HEK293 (cell line): ENCODE results near the gene NCAPD3.

ENCODE experiments used
- CTCF ChIA-PET: fragments of 350-600 bp; formaldehyde crosslinking; extraction: SDS; loops from one replicate; lab custom pipeline; 2021; ENCODE audit warnings: antibody characterized with exemption; lab: Yijun Ruan, JAX
- POLR2A ChIA-PET: fragments of 300-600 bp; formaldehyde crosslinking; extraction: SDS; loops from one replicate; lab custom pipeline; 2020; ENCODE audit warnings: antibody characterized with exemption, inconsistent platforms; lab: Yijun Ruan, JAX
- H3K27ac ChIP-seq: fragments of 200-500 bp; sonication (Bioruptor generic); 2 replicates; pipeline ENCODE4 v1.5.1; 2014; ENCODE audit warnings: low read depth, low read length, control low read depth, inconsistent platforms; ENCODE audit errors: extremely low read depth
- H3K36me3 ChIP-seq, 2 experiments: fragments of 200-500 bp in 1 of 2; sonication (Bioruptor generic) in 1 of 2; 1 replicate in 1 of 2; 2 replicates in 1 of 2; pipeline ENCODE4 v1.5.1; 2014 to 2017; ENCODE audit warnings: inconsistent platforms in 2 of 2, low read length in 2 of 2; ENCODE audit not compliant: control insufficient read depth in 2 of 2, insufficient read depth in 1 of 2
- H3K4me1 ChIP-seq: fragments of 200-500 bp; sonication (Bioruptor generic); 2 replicates; pipeline ENCODE4 v1.5.1; 2014; ENCODE audit warnings: mild to moderate bottlenecking, low read length, inconsistent platforms; ENCODE audit not compliant: control insufficient read depth, insufficient read depth
- H3K4me3 ChIP-seq: 2 replicates; pipeline ENCODE4 v1.5.1; 2011; ENCODE audit warnings: low read depth, mild to moderate bottlenecking, control low read depth, low read length, moderate library complexity
- H3K9me3 ChIP-seq: fragments of 200-500 bp; sonication (Bioruptor generic); 2 replicates; pipeline ENCODE4 v1.5.1; 2014; ENCODE audit warnings: low read depth, low read length, inconsistent platforms; ENCODE audit not compliant: control insufficient read depth, insufficient read depth
- CTCF ChIP-seq: fragments of 450-650 bp; formaldehyde crosslinking; IDR thresholded peaks from 2 replicates; pipeline ENCODE4 v1.5.1; 2016; ENCODE audit warnings: missing biosample characterization, missing genetic modification characterization
- SCRT1 ChIP-seq: fragments of 450-650 bp; formaldehyde crosslinking; IDR thresholded peaks from 2 replicates; pipeline ENCODE4 v1.5.1; 2016; ENCODE audit warnings: missing biosample characterization, missing genetic modification characterization, borderline replicate concordance
- SETDB1 ChIP-seq: IDR thresholded peaks from one replicate; pipeline ENCODE4 v1.6.1; 2017; ENCODE audit warnings: mild to moderate bottlenecking, low read length, moderate library complexity, mixed read lengths; ENCODE audit not compliant: insufficient read length
- ZBTB17 ChIP-seq: fragments of 450-650 bp; formaldehyde crosslinking; IDR thresholded peaks from 2 replicates; pipeline ENCODE4 v1.5.1; 2016; ENCODE audit warnings: missing biosample characterization, missing genetic modification characterization
- ZBTB44 ChIP-seq: fragments of 450-650 bp; IDR thresholded peaks from 2 replicates; pipeline ENCODE4 v1.5.1; 2018; ENCODE audit warnings: missing biosample characterization, mild to moderate bottlenecking, missing genetic modification characterization
- ZNF146 ChIP-seq: fragments of 450-650 bp; formaldehyde crosslinking; IDR thresholded peaks from 2 replicates; pipeline ENCODE4 v1.5.1; 2016; ENCODE audit warnings: missing biosample characterization, missing genetic modification characterization
- ZNF184 ChIP-seq: fragments of 450-650 bp; IDR thresholded peaks from 2 replicates; pipeline ENCODE4 v1.5.1; 2018; ENCODE audit warnings: missing biosample characterization, mild to moderate bottlenecking, missing genetic modification characterization
- ZNF488 ChIP-seq: fragments of 450-650 bp; formaldehyde crosslinking; IDR thresholded peaks from 2 replicates; pipeline ENCODE4 v1.5.1; 2016; ENCODE audit warnings: missing biosample characterization, missing genetic modification characterization
- ZNF548 ChIP-seq: fragments of 450-650 bp; formaldehyde crosslinking; IDR thresholded peaks from 2 replicates; pipeline ENCODE4 v1.5.1; 2016; ENCODE audit warnings: missing biosample characterization, missing genetic modification characterization
- ZNF558 ChIP-seq: fragments of 450-650 bp; formaldehyde crosslinking; IDR thresholded peaks from 2 replicates; pipeline ENCODE4 v1.5.1; 2016; ENCODE audit warnings: missing biosample characterization, missing genetic modification characterization
- ZNF670 ChIP-seq: fragments of 450-650 bp; formaldehyde crosslinking; IDR thresholded peaks from 2 replicates; pipeline ENCODE4 v1.5.1; 2016; ENCODE audit warnings: missing biosample characterization, missing genetic modification characterization, low read depth
- ZNF830 ChIP-seq: fragments of 450-650 bp; IDR thresholded peaks from 2 replicates; pipeline ENCODE4 v1.5.0; 2018; ENCODE audit warnings: missing biosample characterization, missing genetic modification characterization, low read depth, mild to moderate bottlenecking, moderate library complexity
- ZSCAN16 ChIP-seq: fragments of 450-650 bp; formaldehyde crosslinking; IDR thresholded peaks from 2 replicates; pipeline ENCODE4 v1.5.1; 2016; ENCODE audit warnings: missing biosample characterization, missing genetic modification characterization
- TF ChIP-seq, protein P1 (sequence below): fragments of 450-650 bp; formaldehyde crosslinking; IDR thresholded peaks from 2 replicates; pipeline ENCODE4 v1.5.1; 2016; ENCODE audit warnings: missing biosample characterization, missing genetic modification characterization, borderline replicate concordance
- TF ChIP-seq, protein P2 (sequence below): fragments of 450-650 bp; formaldehyde crosslinking; IDR thresholded peaks from 2 replicates; pipeline ENCODE4 v1.5.0; 2017; ENCODE audit warnings: missing biosample characterization, missing genetic modification characterization, borderline replicate concordance

NCAPD3 gene

DNA sequence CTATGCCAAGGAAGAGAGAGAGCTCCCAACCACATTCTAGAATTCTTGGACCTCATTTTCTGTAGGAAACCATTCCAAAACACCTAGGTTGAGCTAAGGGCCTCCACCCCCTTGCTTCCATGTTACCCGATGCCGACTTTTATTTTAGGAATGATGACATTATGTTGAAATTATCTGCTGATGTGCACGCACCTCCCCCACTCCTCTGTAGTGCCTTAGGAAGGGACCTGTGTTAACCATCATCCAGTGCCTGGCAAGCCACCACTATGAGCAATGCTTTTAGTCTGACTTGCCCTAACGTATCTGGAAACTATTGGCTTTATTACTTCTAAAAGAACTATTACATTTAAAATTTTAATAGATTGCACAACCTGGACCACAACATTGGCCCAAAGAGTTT is 42.1 kb downstream of the NCAPD3 start:
- H3K4me1 ChIP-seq = no peaks in the 10 kb centered on the region
- H3K36me3 ChIP-seq = peaks cover 9 to 96% of the 10 kb centered on the region in 2 experiments
- CTCF ChIA-PET = interaction anchor here (0.8 to 1.2 kb wide), 2 partner anchors 17 to 26 kb away, joined by 3 read pairs; no protein-coding TSS in a partner anchor
- no peak overlapping the region for H3K27ac ChIP-seq
- POLR2A ChIA-PET = no interaction called here
- H3K4me3 ChIP-seq = no peak overlapping the region
- no peaks in the 10 kb centered on the region for H3K9me3 ChIP-seq
- TF ChIP-seq ZNF146 (tag by site-specific recombination) (no peak), ZNF558 (tag by site-specific recombination) (no peak), ZNF548 (tag by site-specific recombination) (no peak), ZNF830 (tag by site-specific recombination) (no peak), SCRT1 (tag by site-specific recombination) (no peak), SETDB1 (no peak), ZSCAN16 (tag by site-specific recombination) (no peak), ZNF184 (tag by site-specific recombination) (no peak), CTCF (tag by site-specific recombination) (no peak), ZBTB44 (no peak), ZBTB17 (no peak), ZNF670 (tag by site-specific recombination) (no peak)
- TF ChIP-seq, protein P1, sequence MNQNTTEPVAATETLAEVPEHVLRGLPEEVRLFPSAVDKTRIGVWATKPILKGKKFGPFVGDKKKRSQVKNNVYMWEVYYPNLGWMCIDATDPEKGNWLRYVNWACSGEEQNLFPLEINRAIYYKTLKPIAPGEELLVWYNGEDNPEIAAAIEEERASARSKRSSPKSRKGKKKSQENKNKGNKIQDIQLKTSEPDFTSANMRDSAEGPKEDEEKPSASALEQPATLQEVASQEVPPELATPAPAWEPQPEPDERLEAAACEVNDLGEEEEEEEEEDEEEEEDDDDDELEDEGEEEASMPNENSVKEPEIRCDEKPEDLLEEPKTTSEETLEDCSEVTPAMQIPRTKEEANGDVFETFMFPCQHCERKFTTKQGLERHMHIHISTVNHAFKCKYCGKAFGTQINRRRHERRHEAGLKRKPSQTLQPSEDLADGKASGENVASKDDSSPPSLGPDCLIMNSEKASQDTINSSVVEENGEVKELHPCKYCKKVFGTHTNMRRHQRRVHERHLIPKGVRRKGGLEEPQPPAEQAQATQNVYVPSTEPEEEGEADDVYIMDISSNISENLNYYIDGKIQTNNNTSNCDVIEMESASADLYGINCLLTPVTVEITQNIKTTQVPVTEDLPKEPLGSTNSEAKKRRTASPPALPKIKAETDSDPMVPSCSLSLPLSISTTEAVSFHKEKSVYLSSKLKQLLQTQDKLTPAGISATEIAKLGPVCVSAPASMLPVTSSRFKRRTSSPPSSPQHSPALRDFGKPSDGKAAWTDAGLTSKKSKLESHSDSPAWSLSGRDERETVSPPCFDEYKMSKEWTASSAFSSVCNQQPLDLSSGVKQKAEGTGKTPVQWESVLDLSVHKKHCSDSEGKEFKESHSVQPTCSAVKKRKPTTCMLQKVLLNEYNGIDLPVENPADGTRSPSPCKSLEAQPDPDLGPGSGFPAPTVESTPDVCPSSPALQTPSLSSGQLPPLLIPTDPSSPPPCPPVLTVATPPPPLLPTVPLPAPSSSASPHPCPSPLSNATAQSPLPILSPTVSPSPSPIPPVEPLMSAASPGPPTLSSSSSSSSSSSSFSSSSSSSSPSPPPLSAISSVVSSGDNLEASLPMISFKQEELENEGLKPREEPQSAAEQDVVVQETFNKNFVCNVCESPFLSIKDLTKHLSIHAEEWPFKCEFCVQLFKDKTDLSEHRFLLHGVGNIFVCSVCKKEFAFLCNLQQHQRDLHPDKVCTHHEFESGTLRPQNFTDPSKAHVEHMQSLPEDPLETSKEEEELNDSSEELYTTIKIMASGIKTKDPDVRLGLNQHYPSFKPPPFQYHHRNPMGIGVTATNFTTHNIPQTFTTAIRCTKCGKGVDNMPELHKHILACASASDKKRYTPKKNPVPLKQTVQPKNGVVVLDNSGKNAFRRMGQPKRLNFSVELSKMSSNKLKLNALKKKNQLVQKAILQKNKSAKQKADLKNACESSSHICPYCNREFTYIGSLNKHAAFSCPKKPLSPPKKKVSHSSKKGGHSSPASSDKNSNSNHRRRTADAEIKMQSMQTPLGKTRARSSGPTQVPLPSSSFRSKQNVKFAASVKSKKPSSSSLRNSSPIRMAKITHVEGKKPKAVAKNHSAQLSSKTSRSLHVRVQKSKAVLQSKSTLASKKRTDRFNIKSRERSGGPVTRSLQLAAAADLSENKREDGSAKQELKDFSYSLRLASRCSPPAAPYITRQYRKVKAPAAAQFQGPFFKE = no peak
- TF ChIP-seq, all 188 proteins: peak for 0

DNA sequence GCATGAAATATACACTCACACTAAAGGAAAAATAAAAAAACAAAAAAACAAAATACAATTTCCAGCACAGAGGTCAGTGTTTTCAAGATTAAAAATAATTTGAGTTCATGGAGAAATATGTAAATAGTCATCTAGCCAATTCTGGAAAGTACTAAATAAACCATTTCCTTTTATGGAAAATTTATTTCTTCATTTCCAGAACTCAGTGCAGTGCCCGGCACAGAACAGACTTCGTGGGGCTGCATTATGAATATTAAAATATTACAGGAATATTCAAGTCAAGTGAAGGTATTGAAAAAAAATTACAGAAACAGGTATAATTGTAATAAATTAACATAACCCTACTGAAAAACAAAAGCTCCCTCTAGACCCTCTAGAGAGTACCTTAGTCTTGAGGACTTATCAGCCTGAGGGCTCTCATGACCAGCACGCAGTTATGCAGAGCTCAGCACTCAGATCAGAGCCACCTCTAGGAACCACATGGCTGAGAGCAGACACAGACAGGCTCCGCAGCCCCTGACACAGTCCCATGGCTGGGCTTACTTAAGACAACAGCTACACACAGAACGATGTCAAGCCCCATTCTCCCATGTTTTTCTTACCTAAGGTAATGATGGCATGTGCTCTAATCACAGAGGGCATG is 45.6 kb downstream of the NCAPD3 start:
- Histone ChIP-seq H3K4me1 (no peaks in the 10 kb centered on the region), H3K4me3 (no peak overlapping the region), H3K9me3 (no peaks in the 10 kb centered on the region)
- POLR2A ChIA-PET = no interaction called here
- TF ChIP-seq ZNF488 (tag by site-specific recombination) = no peak
- TF ChIP-seq, protein P2, sequence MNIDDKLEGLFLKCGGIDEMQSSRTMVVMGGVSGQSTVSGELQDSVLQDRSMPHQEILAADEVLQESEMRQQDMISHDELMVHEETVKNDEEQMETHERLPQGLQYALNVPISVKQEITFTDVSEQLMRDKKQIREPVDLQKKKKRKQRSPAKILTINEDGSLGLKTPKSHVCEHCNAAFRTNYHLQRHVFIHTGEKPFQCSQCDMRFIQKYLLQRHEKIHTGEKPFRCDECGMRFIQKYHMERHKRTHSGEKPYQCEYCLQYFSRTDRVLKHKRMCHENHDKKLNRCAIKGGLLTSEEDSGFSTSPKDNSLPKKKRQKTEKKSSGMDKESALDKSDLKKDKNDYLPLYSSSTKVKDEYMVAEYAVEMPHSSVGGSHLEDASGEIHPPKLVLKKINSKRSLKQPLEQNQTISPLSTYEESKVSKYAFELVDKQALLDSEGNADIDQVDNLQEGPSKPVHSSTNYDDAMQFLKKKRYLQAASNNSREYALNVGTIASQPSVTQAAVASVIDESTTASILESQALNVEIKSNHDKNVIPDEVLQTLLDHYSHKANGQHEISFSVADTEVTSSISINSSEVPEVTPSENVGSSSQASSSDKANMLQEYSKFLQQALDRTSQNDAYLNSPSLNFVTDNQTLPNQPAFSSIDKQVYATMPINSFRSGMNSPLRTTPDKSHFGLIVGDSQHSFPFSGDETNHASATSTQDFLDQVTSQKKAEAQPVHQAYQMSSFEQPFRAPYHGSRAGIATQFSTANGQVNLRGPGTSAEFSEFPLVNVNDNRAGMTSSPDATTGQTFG = no peak
- TF ChIP-seq ZBTB44 = no peak
- no peak for TF ChIP-seq ZNF830 (tag by site-specific recombination)
- TF ChIP-seq ZSCAN16 (tag by site-specific recombination) = no peak
- TF ChIP-seq, all 188 proteins: peak for 0
- Histone ChIP-seq H3K27ac (no peak overlapping the region), H3K36me3 (peaks cover 10 to 98% of the 10 kb centered on the region in 2 experiments)
- CTCF ChIA-PET = no interaction called here
